Endodermal cell (in vitro differentiated cells): ENCODE measurements around the gene SLC4A8. TPM values are rescaled to one million over a fixed set of nuclear protein-coding genes. Genes with fewer than 3 reads are reported as not detected.

Experiments
- DNase-seq: peaks from one replicate; pipeline ENCODE4 v3.0.0-alpha.2; 2017
- H3K27ac ChIP-seq: 2 replicates; pipeline ENCODE4 v1.5.1; 2013; ENCODE audit warnings: mild to moderate bottlenecking, low read depth, low read length, moderate library complexity
- H3K27me3 ChIP-seq: 2 replicates; pipeline ENCODE4 v1.6.1; 2013; ENCODE audit warnings: mild to moderate bottlenecking, low read length, moderate library complexity; ENCODE audit not compliant: insufficient read depth, control insufficient read depth, poor library complexity, severe bottlenecking
- H3K36me3 ChIP-seq: 2 replicates; pipeline ENCODE4 v1.7.0; 2013; ENCODE audit warnings: mild to moderate bottlenecking, low read length, moderate library complexity; ENCODE audit not compliant: control insufficient read depth, insufficient read depth
- H3K4me1 ChIP-seq: one replicate; pipeline ENCODE4 v1.7.0; 2013; ENCODE audit warnings: low read length; ENCODE audit not compliant: control insufficient read depth, insufficient read depth
- H3K4me3 ChIP-seq: 2 replicates; pipeline ENCODE4 v1.5.1; 2013; ENCODE audit warnings: mild to moderate bottlenecking, low read length, moderate library complexity
- H3K9ac ChIP-seq: 2 replicates; pipeline ENCODE4 v1.6.1; 2013; ENCODE audit warnings: mild to moderate bottlenecking, low read length, moderate library complexity; ENCODE audit not compliant: poor library complexity, severe bottlenecking; ENCODE audit errors: extremely low read depth
- H3K9me3 ChIP-seq: 2 replicates; pipeline ENCODE4 v1.6.1; 2013; ENCODE audit warnings: mild to moderate bottlenecking, low read length, moderate library complexity; ENCODE audit not compliant: control insufficient read depth
- H3K27ac Mint-ChIP-seq: 2 replicates; pipeline ENCODE4 v1.8.0; 2020; ENCODE audit warnings: mixed read lengths
- H3K27me3 Mint-ChIP-seq: 2 replicates; pipeline ENCODE4 v1.8.0; 2021; ENCODE audit warnings: mild to moderate bottlenecking, mixed read lengths; ENCODE audit not compliant: insufficient read depth
- H3K36me3 Mint-ChIP-seq: 2 replicates; pipeline ENCODE4 v1.8.0; 2020; ENCODE audit warnings: low read depth, mixed read lengths
- H3K4me1 Mint-ChIP-seq: 2 replicates; pipeline ENCODE4 v1.8.0; 2020; ENCODE audit warnings: mixed read lengths
- H3K4me3 Mint-ChIP-seq: 2 replicates; pipeline ENCODE4 v1.8.0; 2020; ENCODE audit warnings: mild to moderate bottlenecking, moderate library complexity, mixed read lengths
- H3K9me3 Mint-ChIP-seq: 2 replicates; pipeline ENCODE4 v1.8.0; 2020; ENCODE audit warnings: mild to moderate bottlenecking, mixed read lengths
- WGBS, 2 experiments: methylation state at CpG; one replicate each; pipeline versions ENCODE4 v1.1.5 to v1.1.7; 2013; ENCODE audit warnings: missing lambda C conversion rate in 2 of 2, mixed read lengths in 1 of 2; ENCODE audit not compliant: insufficient coverage in 1 of 2, insufficient read length in 1 of 2; 5-methylcytosine and 5-hydroxymethylcytosine counted together
- total RNA-seq, 2 donors: library from RNA; stranded (reverse); fragmentation: NEBNext Ultra II Directional in 1 of 2; extraction: Animal tissue kit (Norgen Biotek cat#: 25700) in 1 of 2; gene quantifications; 2 replicates in 1 of 2; 3 replicates in 1 of 2; pipeline ENCODE4 v1.2.1, GENCODE V29; 2021
- TF ChIP-seq, protein P1 (sequence below): fragments of 200-600 bp; sonication (generic); conservative IDR thresholded peaks from 2 replicates; pipeline ENCODE4 v1.5.0; 2021; ENCODE audit warnings: antibody characterized with exemption, mild to moderate bottlenecking

SLC4A8 gene
- total RNA-seq, 2 donors from 2014 or later = 25.8 to 26.4 TPM

DNA sequence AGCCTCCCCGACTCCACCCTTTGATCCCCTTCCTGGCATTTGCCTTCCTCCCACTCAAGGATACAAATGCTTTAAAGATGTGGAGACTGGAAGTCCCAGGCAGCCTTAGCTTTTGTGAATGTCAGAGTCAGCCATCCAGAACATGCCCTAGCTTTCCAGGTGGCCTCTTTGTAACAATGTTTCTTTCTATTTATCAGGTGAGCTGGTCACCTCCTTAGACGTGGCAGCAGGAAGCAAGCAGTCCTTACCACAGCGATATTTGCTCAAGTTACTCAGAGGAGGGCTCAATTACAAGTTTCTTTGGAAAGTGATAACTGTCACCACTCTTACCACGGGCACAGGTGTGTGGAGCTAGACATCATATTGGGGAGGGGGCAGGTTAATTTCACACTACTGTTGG is 38.3 kb upstream of the SLC4A8 start:
- TF ChIP-seq, protein P1, sequence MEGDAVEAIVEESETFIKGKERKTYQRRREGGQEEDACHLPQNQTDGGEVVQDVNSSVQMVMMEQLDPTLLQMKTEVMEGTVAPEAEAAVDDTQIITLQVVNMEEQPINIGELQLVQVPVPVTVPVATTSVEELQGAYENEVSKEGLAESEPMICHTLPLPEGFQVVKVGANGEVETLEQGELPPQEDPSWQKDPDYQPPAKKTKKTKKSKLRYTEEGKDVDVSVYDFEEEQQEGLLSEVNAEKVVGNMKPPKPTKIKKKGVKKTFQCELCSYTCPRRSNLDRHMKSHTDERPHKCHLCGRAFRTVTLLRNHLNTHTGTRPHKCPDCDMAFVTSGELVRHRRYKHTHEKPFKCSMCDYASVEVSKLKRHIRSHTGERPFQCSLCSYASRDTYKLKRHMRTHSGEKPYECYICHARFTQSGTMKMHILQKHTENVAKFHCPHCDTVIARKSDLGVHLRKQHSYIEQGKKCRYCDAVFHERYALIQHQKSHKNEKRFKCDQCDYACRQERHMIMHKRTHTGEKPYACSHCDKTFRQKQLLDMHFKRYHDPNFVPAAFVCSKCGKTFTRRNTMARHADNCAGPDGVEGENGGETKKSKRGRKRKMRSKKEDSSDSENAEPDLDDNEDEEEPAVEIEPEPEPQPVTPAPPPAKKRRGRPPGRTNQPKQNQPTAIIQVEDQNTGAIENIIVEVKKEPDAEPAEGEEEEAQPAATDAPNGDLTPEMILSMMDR = no peak
- no peak for DNase-seq
- no peak overlapping the region for H3K4me3 Mint-ChIP-seq
- Histone ChIP-seq H3K27me3 (no peaks in the 10 kb centered on the region), H3K9me3 (no peaks in the 10 kb centered on the region), H3K27ac (no peak overlapping the region), H3K9ac (no peak overlapping the region), H3K36me3 (peaks cover 9% of the 10 kb centered on the region), H3K4me3 (peak overlapping the region; percentile 26), H3K4me1 (peaks cover 32% of the 10 kb centered on the region)
- peak overlapping the region; percentile 40 for H3K27ac Mint-ChIP-seq
- no peaks in the 10 kb centered on the region for H3K27me3 Mint-ChIP-seq
- 68 to 76% methylated on average over 4 of the region's 4 CpGs for WGBS, 2 experiments
- peaks cover 56% of the 10 kb centered on the region for H3K4me1 Mint-ChIP-seq
- H3K36me3 Mint-ChIP-seq = no peaks in the 10 kb centered on the region
- H3K9me3 Mint-ChIP-seq = no peaks in the 10 kb centered on the region

DNA sequence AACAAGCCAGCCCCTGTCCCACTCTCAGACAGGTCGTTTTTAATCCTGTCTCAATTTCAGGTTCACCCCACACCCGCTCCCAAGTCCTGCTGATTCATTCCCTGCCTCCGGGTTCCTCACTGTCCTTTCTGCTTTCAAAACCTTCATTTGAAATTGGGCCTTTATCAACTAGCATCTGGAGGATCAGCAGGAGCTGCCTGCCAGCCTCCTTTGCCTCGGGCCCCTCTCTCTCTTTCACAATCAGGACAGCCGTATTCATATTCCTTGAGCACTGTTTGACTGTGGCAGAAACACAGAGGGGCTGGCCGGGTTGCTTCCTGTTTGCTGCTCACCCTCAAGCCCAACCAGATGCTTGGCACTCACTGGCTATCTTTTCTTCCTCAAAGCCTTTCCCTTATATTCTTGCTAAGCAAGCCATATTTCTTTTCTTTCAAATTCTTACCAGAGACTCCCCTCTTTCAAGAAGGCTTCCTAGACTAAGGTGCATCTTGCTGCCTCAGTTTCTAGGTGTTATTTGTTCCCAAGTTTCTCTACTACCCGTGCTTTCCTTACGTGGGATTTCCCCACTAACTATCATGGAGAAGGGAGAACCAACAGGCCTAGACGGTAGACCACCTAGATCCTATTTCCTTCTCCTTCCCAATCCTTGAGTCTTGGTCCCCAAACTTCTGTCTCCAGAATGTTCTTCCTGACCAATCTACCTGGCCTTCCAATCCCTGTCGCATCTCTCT is 36.4 kb upstream of the SLC4A8 start:
- Mint-ChIP-seq H3K4me1 (peaks cover 44% of the 10 kb centered on the region), H3K27ac (peak overlapping the region; percentile 69), H3K9me3 (no peaks in the 10 kb centered on the region), H3K27me3 (peaks cover 5% of the 10 kb centered on the region), H3K36me3 (peaks cover 3% of the 10 kb centered on the region), H3K4me3 (no peak overlapping the region)
- TF ChIP-seq, protein P1 = no peak
- WGBS, 2 experiments = 61 to 67% methylated on average over 9 to 10 of the region's 10 CpGs
- Histone ChIP-seq H3K9me3 (no peaks in the 10 kb centered on the region), H3K9ac (no peak overlapping the region), H3K27me3 (peaks cover 9% of the 10 kb centered on the region), H3K4me3 (no peak overlapping the region), H3K4me1 (peaks cover 27% of the 10 kb centered on the region), H3K36me3 (peaks cover under 1% of the 10 kb centered on the region), H3K27ac (peak overlapping the region; percentile 3)
- no peak for DNase-seq

DNA sequence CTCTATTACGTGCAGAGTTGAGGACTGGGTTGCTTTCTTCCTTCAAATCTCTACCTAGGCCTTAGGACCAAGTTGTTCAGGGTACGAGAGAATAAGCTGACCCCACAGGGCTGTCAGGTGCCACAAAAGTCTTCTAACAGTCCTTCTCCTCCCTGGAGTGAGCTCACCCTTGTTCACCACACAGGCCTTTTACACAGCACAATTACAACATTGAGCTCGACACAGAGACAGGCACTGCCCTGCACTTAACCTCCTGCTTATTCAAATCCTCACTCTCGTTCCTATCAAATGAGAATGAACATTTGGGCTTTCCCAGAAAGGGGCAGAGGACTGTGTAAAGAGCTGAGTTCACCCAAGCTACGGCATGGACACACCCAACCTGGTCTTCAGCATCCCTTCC is 35.8 kb upstream of the SLC4A8 start:
- peaks cover 41% of the 10 kb centered on the region for H3K4me1 Mint-ChIP-seq
- Histone ChIP-seq H3K36me3 (peaks cover 6% of the 10 kb centered on the region), H3K4me1 (peaks cover 23% of the 10 kb centered on the region), H3K27me3 (peaks cover 15% of the 10 kb centered on the region), H3K4me3 (no peak overlapping the region), H3K27ac (no peak overlapping the region), H3K9me3 (no peaks in the 10 kb centered on the region), H3K9ac (no peak overlapping the region)
- no peak overlapping the region for H3K4me3 Mint-ChIP-seq
- no peak overlapping the region for H3K27ac Mint-ChIP-seq
- peaks cover 9% of the 10 kb centered on the region for H3K36me3 Mint-ChIP-seq
- no peaks in the 10 kb centered on the region for H3K9me3 Mint-ChIP-seq
- no peak for DNase-seq
- peaks cover 11% of the 10 kb centered on the region for H3K27me3 Mint-ChIP-seq
- 91 to 93% methylated on average over 5 of the region's 5 CpGs for WGBS, 2 experiments
- TF ChIP-seq, protein P1 = no peak
